HT-29 (cell line): ENCODE data around the gene CST3. TPM values are rescaled to one million over a fixed set of nuclear protein-coding genes. Genes with fewer than 3 reads are reported as not detected.
"Not testable (repeated sequence)": the region's sequence is repeated elsewhere in the genome, so short reads cannot be mapped to it uniquely, and the experiment has no call there.

Source experiments
- DNase-seq: peaks from one replicate; pipeline ENCODE4 v3.0.0-alpha.2; 2015; ENCODE audit warnings: low spot score
- total RNA-seq: library from RNA; depleted of rRNA; stranded (reverse); fragments of >200 nt; shearing (Covaris generic); gene quantifications from 2 replicates; pipeline ENCODE4 v1.2.3, GENCODE V29; 2014

The CST3 gene
- total RNA-seq, 1 experiment from 2014 or later = 453 TPM

DNA sequence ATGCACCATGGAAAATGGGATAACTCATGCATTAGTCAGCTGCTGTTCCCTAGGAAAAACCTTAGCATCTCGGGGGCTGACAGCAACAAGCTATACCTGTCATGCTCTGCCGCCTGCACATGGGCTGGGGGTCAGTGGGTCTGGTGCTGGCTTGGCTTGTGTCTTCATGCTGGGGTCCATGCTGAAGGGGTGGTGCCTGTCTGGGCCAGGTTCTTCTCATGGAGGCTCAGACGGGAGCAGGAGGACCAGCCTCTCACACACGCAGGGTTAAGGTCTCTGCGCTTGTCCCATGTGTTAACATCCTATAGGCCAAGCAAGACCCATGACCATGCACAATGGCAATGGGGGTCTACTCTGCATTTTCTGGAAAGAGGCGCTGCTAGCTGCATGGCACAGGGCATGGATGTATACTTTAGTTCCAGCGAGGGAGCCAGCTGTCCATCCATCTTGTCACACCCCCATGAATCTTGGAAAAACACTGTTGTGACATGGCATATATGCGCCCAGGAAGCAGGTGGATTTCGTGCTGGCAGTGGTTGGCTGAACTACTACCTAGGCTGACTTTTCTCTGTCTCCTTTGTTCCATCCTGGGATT, 24.6 kb upstream of the CST3 start:
- DNase-seq = no peak

- no peak for DNase-seq
Measured at GRCh38 chr20:23661002-23661429, 23.3 kb upstream of the CST3 start.

- no peak for DNase-seq
Measured at GRCh38 chr20:23659989-23660837, 22.5 kb upstream of the CST3 start.

GRCh38 chr20:23659610-23659988, 21.8 kb upstream of the CST3 start:
- not testable (repeated sequence) for DNase-seq

DNA sequence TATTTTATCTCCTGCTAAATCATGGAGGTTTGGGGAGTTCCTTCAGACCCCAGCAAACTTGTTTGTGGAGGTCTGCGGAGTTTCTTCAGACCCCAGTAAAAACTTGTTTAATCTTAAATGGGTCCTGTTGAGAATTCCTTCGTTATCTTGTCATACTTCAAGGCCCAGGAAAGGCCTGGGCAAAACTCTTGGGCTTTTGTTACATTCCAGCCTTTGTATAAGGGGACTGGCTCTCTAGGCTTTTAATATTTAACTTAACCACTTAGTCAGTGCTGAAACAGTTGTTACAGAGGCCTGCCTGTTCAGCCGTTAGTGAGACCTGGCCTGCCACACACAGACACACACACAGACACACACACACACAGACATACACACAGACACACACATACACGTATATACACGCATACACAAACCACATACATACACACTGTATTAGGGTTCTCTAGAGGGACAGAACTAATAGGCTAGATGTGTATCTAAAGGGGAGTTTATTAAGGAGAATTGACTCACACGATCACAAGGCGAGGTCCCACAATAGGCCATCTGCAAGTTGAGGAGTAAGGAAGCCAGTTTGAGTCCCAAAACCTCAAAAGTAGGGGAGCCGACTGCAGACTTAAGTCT, 21.3 kb upstream of the CST3 start:
- DNase-seq = no peak

- no peak for DNase-seq
Measured at GRCh38 chr20:23658336-23658735, 20.6 kb upstream of the CST3 start.

DNA sequence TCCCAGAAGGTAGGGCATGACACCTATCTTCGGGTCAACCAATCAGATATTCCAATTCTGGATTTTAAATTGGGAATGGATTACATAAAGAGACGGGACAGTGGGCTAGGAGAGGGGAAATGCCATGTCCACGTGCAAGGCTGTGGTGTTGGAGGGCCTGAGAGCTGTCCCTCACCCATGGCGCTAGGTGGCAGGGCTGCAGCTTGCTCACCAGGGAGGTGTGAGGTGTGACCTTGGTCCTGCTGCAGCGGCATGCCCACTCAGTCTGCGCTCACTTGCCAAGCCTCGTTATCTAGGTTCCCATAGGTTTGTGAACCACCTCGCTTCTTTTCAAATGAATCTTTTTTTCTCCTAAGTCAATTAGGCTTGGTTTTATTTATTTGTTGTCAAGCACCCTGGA, 19.4 kb upstream of the CST3 start:
- no peak for DNase-seq

GRCh38 chr20:23656372-23656771, 18.6 kb upstream of the CST3 start:
- DNase-seq = no peak

- DNase-seq = no peak
Measured at GRCh38 chr20:23655491-23656211, 17.9 kb upstream of the CST3 start.

GRCh38 chr20:23654717-23655116, 17.0 kb upstream of the CST3 start:
- DNase-seq = no peak

DNA sequence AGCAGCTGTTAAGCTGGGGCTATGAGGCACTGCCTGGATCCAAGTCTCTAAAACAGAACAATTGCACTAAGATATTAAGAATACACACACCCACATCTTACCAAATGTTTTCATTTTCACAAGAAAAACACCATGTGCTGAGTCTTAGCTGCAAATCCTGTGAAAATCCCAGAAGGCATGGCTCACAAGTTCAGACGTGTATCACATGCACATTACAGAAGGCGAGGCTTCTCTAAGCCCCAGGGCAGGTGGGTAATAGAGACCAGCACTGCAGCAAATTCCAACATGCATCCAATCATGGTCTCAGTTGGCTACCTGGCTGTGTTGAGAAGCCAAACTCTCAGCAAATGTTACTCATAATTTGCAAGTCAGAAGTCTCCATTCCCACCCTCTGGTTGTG, 16.2 kb upstream of the CST3 start:
- no peak for DNase-seq

- DNase-seq = no peak
Measured at GRCh38 chr20:23653400-23653938, 15.7 kb upstream of the CST3 start.

- no peak for DNase-seq
Measured at GRCh38 chr20:23652926-23653325, 15.2 kb upstream of the CST3 start.

GRCh38 chr20:23652371-23652770, 14.6 kb upstream of the CST3 start:
- DNase-seq = no peak

DNA sequence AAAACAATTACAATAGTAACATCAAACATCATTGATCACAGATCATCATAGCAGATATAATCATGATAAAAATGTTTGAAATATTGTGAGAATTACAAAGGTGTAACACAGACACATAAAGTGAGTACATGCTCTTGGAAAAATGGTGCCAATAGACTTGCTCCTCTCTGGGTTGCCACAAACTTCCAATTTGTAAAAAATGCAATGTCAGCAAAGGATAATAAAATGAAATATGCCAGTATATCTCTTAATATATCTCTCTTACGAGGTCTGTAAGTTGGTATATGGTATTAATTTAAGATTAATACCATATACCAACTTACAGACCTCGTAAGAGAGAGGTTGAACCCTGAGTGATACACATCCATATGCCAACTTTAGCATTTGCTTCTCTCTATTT, 13.4 kb upstream of the CST3 start:
- DNase-seq = no peak

- no peak for DNase-seq
Measured at GRCh38 chr20:23649830-23650417, 12.2 kb upstream of the CST3 start.

DNA sequence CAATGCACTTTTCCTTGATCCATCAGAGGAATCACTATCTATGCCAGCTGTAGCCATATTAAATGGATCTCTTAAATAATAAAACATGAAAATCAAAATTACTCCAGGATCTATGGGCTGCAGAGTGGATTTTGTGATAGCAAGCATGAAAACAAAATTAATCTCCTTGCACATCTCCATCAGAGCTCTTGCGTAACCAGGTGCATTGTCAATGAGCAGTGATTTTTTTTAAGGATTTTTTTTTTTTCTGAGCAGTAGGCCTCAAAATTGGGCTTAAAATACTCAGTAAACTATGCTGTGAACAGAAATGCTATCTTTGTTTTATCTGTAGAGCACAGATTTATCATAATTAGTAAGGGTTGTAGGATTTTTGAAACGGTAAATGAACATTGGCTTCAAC, 11.5 kb upstream of the CST3 start:
- DNase-seq = no peak

- no peak for DNase-seq
Measured at GRCh38 chr20:23647346-23647745, 9.6 kb upstream of the CST3 start.

- DNase-seq = no peak
Measured at GRCh38 chr20:23646106-23646873, 8.5 kb upstream of the CST3 start.

DNA sequence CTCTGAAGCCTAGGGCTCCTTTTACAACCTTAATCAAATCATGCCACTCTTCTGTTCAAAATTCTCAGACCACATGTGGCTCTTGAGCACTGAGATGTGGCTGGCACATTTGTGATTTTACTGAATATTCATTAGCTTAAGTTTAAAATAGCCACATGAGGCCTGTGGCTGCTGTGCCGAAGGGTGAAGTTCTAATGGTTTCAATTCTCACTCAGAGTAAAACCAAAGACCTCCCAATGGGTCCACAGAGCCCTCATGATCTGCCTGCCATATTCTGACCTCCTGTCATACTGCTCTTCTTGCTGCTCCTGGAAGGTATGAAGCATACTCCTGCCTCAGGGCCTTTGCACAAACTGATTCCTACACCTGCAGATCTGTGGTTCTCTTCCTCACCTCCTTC, 7.8 kb upstream of the CST3 start:
- no peak for DNase-seq

DNA sequence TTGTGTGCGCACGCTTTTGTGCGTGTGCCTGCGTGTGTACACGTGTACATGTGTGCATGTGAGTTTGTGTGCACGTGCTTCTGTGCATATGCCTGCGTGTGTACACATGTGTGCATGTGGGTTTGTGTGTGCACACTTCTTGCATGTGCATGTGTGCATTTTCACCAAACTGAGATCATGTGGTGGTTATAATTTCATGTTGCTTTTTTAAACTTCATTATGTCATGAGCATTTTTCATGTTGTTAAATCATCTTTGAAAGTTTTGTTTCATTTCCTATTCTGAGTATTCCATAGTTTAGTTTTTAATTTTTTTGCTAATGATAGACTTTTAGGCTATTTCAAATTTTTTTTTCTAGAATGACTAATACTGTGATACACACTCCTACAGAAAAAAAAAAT, 6.4 kb upstream of the CST3 start:
- DNase-seq = no peak
